HEK293 (cell line): ENCODE results near the gene UROC1.

Experiments
- CTCF ChIA-PET: fragments of 350-600 bp; formaldehyde crosslinking; extraction: SDS; loops from one replicate; lab custom pipeline; 2021; ENCODE audit warnings: antibody characterized with exemption; lab: Yijun Ruan, JAX
- POLR2A ChIA-PET: fragments of 300-600 bp; formaldehyde crosslinking; extraction: SDS; loops from one replicate; lab custom pipeline; 2020; ENCODE audit warnings: antibody characterized with exemption, inconsistent platforms; lab: Yijun Ruan, JAX
- H3K27ac ChIP-seq: fragments of 200-500 bp; sonication (Bioruptor generic); 2 replicates; pipeline ENCODE4 v1.5.1; 2014; ENCODE audit warnings: low read depth, low read length, control low read depth, inconsistent platforms; ENCODE audit errors: extremely low read depth
- H3K36me3 ChIP-seq, 2 experiments: fragments of 200-500 bp in 1 of 2; sonication (Bioruptor generic) in 1 of 2; 1 replicate in 1 of 2; 2 replicates in 1 of 2; pipeline ENCODE4 v1.5.1; 2014 to 2017; ENCODE audit warnings: inconsistent platforms in 2 of 2, low read length in 2 of 2; ENCODE audit not compliant: control insufficient read depth in 2 of 2, insufficient read depth in 1 of 2
- H3K4me1 ChIP-seq: fragments of 200-500 bp; sonication (Bioruptor generic); 2 replicates; pipeline ENCODE4 v1.5.1; 2014; ENCODE audit warnings: mild to moderate bottlenecking, low read length, inconsistent platforms; ENCODE audit not compliant: control insufficient read depth, insufficient read depth
- H3K4me3 ChIP-seq: 2 replicates; pipeline ENCODE4 v1.5.1; 2011; ENCODE audit warnings: low read depth, mild to moderate bottlenecking, control low read depth, low read length, moderate library complexity
- H3K9me3 ChIP-seq: fragments of 200-500 bp; sonication (Bioruptor generic); 2 replicates; pipeline ENCODE4 v1.5.1; 2014; ENCODE audit warnings: low read depth, low read length, inconsistent platforms; ENCODE audit not compliant: control insufficient read depth, insufficient read depth
- HOXA7 ChIP-seq: sonication (generic); formaldehyde crosslinking; IDR thresholded peaks from 2 replicates; pipeline ENCODE4 v1.8.1; 2022; ENCODE audit warnings: missing genetic modification reagents, borderline replicate concordance
- KLF17 ChIP-seq: fragments of 450-650 bp; formaldehyde crosslinking; IDR thresholded peaks from 2 replicates; pipeline ENCODE4 v1.5.1; 2016; ENCODE audit warnings: missing biosample characterization, missing genetic modification characterization
- PRDM10 ChIP-seq: fragments of 450-650 bp; formaldehyde crosslinking; IDR thresholded peaks from 2 replicates; pipeline ENCODE4 v1.5.1; 2016; ENCODE audit warnings: missing biosample characterization, missing genetic modification characterization
- SCRT2 ChIP-seq: fragments of 450-650 bp; formaldehyde crosslinking; IDR thresholded peaks from 2 replicates; pipeline ENCODE4 v1.5.1; 2016; ENCODE audit warnings: missing biosample characterization, missing genetic modification characterization
- TRIM28 ChIP-seq: IDR thresholded peaks from 2 replicates; pipeline ENCODE4 v1.6.1; 2011; ENCODE audit warnings: low read length, control low read depth, borderline replicate concordance
- ZBTB10 ChIP-seq: fragments of 450-650 bp; formaldehyde crosslinking; IDR thresholded peaks from 2 replicates; pipeline ENCODE4 v1.5.1; 2016; ENCODE audit warnings: missing biosample characterization, missing genetic modification characterization
- ZNF404 ChIP-seq: fragments of 450-650 bp; formaldehyde crosslinking; IDR thresholded peaks from 2 replicates; pipeline ENCODE4 v1.5.1; 2017; ENCODE audit warnings: missing biosample characterization, missing genetic modification characterization
- ZNF560 ChIP-seq: fragments of 450-650 bp; formaldehyde crosslinking; IDR thresholded peaks from 2 replicates; pipeline ENCODE4 v1.5.1; 2017; ENCODE audit warnings: missing biosample characterization, missing genetic modification characterization, borderline replicate concordance
- ZNF585B ChIP-seq: fragments of 450-650 bp; formaldehyde crosslinking; IDR thresholded peaks from 2 replicates; pipeline ENCODE4 v1.5.1; 2016; ENCODE audit warnings: missing biosample characterization, missing genetic modification characterization
- ZNF600 ChIP-seq: fragments of 450-650 bp; formaldehyde crosslinking; IDR thresholded peaks from 2 replicates; pipeline ENCODE4 v1.5.1; 2016; ENCODE audit warnings: missing biosample characterization, missing genetic modification characterization
- ZNF626 ChIP-seq: fragments of 450-650 bp; sonication (Bioruptor Pico); formaldehyde crosslinking; IDR thresholded peaks from 2 replicates; pipeline ENCODE4 v1.5.1; 2018; ENCODE audit warnings: missing biosample characterization, missing genetic modification characterization, inconsistent platforms
- ZNF639 ChIP-seq: fragments of 450-650 bp; formaldehyde crosslinking; IDR thresholded peaks from 2 replicates; pipeline ENCODE4 v1.5.1; 2016; ENCODE audit warnings: missing biosample characterization, missing genetic modification characterization
- ZNF76 ChIP-seq: fragments of 450-650 bp; formaldehyde crosslinking; IDR thresholded peaks from 2 replicates; pipeline ENCODE4; 2016; ENCODE audit warnings: low read depth, missing biosample characterization, missing genetic modification characterization, borderline replicate concordance
- TF ChIP-seq, protein P1 (sequence below): fragments of 450-650 bp; formaldehyde crosslinking; IDR thresholded peaks from 2 replicates; pipeline ENCODE4 v1.5.1; 2016; ENCODE audit warnings: missing biosample characterization, missing genetic modification characterization
- TF ChIP-seq, protein P2 (sequence below): fragments of 450-650 bp; formaldehyde crosslinking; IDR thresholded peaks from 2 replicates; pipeline ENCODE4 v1.5.1; 2017; ENCODE audit warnings: missing biosample characterization, missing genetic modification characterization
- TF ChIP-seq, protein P3 (sequence below): fragments of 450-650 bp; formaldehyde crosslinking; IDR thresholded peaks from 2 replicates; pipeline ENCODE4 v1.5.1; 2017; ENCODE audit warnings: missing biosample characterization, missing genetic modification characterization

The UROC1 gene

GRCh38 chr3:126479642-126480041 lies 37.9 kb downstream of the UROC1 start (continued):
- no peak for TF ChIP-seq PRDM10 (tag by site-specific recombination)
- TF ChIP-seq, protein P1, sequence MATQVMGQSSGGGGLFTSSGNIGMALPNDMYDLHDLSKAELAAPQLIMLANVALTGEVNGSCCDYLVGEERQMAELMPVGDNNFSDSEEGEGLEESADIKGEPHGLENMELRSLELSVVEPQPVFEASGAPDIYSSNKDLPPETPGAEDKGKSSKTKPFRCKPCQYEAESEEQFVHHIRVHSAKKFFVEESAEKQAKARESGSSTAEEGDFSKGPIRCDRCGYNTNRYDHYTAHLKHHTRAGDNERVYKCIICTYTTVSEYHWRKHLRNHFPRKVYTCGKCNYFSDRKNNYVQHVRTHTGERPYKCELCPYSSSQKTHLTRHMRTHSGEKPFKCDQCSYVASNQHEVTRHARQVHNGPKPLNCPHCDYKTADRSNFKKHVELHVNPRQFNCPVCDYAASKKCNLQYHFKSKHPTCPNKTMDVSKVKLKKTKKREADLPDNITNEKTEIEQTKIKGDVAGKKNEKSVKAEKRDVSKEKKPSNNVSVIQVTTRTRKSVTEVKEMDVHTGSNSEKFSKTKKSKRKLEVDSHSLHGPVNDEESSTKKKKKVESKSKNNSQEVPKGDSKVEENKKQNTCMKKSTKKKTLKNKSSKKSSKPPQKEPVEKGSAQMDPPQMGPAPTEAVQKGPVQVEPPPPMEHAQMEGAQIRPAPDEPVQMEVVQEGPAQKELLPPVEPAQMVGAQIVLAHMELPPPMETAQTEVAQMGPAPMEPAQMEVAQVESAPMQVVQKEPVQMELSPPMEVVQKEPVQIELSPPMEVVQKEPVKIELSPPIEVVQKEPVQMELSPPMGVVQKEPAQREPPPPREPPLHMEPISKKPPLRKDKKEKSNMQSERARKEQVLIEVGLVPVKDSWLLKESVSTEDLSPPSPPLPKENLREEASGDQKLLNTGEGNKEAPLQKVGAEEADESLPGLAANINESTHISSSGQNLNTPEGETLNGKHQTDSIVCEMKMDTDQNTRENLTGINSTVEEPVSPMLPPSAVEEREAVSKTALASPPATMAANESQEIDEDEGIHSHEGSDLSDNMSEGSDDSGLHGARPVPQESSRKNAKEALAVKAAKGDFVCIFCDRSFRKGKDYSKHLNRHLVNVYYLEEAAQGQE, result no peak
- no peak for TF ChIP-seq ZNF585B (tag by site-specific recombination)

DNA sequence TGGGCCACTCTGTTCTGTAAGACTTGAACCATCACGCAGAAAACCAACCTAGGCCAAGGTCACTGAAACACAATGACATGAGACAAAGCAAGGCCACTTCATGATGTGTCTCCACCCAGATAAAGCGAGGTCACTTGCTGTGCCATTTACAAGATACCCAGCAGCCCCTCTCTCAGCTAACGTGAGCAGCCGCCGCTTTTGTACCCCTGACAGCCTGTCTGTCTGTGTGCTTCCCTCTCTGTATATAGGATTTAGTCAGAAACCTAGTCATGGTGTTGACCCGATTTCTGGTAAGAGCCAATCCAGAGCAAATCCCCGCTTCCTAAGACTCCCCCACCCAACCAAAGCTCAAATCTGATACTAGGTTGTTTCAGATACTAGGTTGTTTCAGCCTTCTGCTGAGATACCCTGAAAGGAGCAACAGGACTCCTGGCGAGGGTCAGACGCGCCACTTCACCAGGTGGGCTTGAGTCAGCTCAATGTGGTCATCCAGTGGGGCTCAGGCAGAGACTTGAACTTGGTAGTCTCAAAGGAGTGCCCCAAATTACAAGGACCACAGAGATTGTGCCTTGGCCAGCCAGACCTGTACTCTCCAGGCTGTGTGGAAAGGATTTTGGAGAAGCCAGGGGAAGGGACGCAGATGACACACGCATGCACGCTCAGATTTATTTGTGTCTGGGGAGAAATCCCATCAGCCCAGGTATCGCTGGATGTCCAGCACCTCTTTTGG lies 38.8 kb downstream of the UROC1 start:
- no peaks in the 10 kb centered on the region for H3K9me3 ChIP-seq
- no peak overlapping the region for H3K27ac ChIP-seq
- H3K36me3 ChIP-seq, result no peaks in the 10 kb centered on the region
- ChIA-PET CTCF (no interaction called here), POLR2A (no interaction called here)
- TF ChIP-seq, protein P2, sequence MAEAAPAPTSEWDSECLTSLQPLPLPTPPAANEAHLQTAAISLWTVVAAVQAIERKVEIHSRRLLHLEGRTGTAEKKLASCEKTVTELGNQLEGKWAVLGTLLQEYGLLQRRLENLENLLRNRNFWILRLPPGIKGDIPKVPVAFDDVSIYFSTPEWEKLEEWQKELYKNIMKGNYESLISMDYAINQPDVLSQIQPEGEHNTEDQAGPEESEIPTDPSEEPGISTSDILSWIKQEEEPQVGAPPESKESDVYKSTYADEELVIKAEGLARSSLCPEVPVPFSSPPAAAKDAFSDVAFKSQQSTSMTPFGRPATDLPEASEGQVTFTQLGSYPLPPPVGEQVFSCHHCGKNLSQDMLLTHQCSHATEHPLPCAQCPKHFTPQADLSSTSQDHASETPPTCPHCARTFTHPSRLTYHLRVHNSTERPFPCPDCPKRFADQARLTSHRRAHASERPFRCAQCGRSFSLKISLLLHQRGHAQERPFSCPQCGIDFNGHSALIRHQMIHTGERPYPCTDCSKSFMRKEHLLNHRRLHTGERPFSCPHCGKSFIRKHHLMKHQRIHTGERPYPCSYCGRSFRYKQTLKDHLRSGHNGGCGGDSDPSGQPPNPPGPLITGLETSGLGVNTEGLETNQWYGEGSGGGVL (tag by site-specific recombination), result no peak
- TF ChIP-seq ZNF639 (tag by site-specific recombination) (no peak), TRIM28 (no peak), ZNF76 (tag by site-specific recombination) (no peak), ZNF626 (tag by site-specific recombination) (no peak), ZNF600 (tag by site-specific recombination) (no peak), ZBTB10 (tag by site-specific recombination) (no peak), ZNF404 (tag by site-specific recombination) (no peak), KLF17 (tag by site-specific recombination) (no peak), ZNF560 (no peak), HOXA7 (no peak), SCRT2 (tag by site-specific recombination) (no peak)
- TF ChIP-seq, protein P3, sequence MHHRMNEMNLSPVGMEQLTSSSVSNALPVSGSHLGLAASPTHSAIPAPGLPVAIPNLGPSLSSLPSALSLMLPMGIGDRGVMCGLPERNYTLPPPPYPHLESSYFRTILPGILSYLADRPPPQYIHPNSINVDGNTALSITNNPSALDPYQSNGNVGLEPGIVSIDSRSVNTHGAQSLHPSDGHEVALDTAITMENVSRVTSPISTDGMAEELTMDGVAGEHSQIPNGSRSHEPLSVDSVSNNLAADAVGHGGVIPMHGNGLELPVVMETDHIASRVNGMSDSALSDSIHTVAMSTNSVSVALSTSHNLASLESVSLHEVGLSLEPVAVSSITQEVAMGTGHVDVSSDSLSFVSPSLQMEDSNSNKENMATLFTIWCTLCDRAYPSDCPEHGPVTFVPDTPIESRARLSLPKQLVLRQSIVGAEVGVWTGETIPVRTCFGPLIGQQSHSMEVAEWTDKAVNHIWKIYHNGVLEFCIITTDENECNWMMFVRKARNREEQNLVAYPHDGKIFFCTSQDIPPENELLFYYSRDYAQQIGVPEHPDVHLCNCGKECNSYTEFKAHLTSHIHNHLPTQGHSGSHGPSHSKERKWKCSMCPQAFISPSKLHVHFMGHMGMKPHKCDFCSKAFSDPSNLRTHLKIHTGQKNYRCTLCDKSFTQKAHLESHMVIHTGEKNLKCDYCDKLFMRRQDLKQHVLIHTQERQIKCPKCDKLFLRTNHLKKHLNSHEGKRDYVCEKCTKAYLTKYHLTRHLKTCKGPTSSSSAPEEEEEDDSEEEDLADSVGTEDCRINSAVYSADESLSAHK (tag by site-specific recombination), result no peak
- H3K4me3 ChIP-seq, result no peak overlapping the region
- H3K4me1 ChIP-seq, result no peaks in the 10 kb centered on the region; the same call in 1 of the 2 replicates
